HepG2 (cell line): ENCODE results near the gene KIF1B. TPM values are rescaled to one million over a fixed set of nuclear protein-coding genes. Genes with fewer than 3 reads are reported as not detected.

ENCODE experiments used
- ATF7 ChIP-seq, 2 experiments: fragments of 450-650 bp in 1 of 2; sonication (generic) in 1 of 2; formaldehyde crosslinking in 1 of 2; IDR thresholded peaks; 2 replicates each; pipeline versions ENCODE4 v1.4.0 to v1.6.1; 2016 to 2020; ENCODE audit warnings: antibody characterized with exemption in 1 of 2, mild to moderate bottlenecking in 1 of 2, missing genetic modification reagents in 1 of 2
- FIP1L1 ChIP-seq: fragments of 200-400 bp; formaldehyde crosslinking; IDR thresholded peaks from 2 replicates; pipeline ENCODE4 v1.6.1; 2018; ENCODE audit warnings: low read depth, mild to moderate bottlenecking, low read length, moderate library complexity, borderline replicate concordance; ENCODE audit not compliant: insufficient read depth
- FOSL2 ChIP-seq: sonication (generic); formaldehyde crosslinking; IDR thresholded peaks from 2 replicates; pipeline ENCODE4 v1.4.0; 2020; ENCODE audit warnings: missing genetic modification reagents
- IKZF4 ChIP-seq: sonication (generic); formaldehyde crosslinking; IDR thresholded peaks from 2 replicates; pipeline ENCODE4 v1.5.1; 2020; ENCODE audit warnings: borderline replicate concordance, mild to moderate bottlenecking, low read depth, missing genetic modification reagents; ENCODE audit errors: not compliant biosample characterization
- KAT2B ChIP-seq: fragments of 150-350 bp; IDR thresholded peaks from 2 replicates; pipeline ENCODE4 v1.6.1; 2014; ENCODE audit warnings: low read depth, low read length, borderline replicate concordance
- KLF9 ChIP-seq: IDR thresholded peaks from 2 replicates; pipeline ENCODE4 v1.6.1; 2016; ENCODE audit warnings: low read depth
- MED1 ChIP-seq: sonication (generic); formaldehyde crosslinking; IDR thresholded peaks from 2 replicates; pipeline ENCODE4 v1.4.0; 2020; ENCODE audit warnings: missing genetic modification reagents
- NR1H2 ChIP-seq: sonication (generic); formaldehyde crosslinking; IDR thresholded peaks from 2 replicates; pipeline ENCODE4 v1.8.1; 2022; ENCODE audit warnings: low read depth, missing genetic modification reagents, borderline replicate concordance
- PHF20 ChIP-seq: sonication (generic); formaldehyde crosslinking; IDR thresholded peaks from 2 replicates; pipeline ENCODE4 v1.5.0; 2020; ENCODE audit warnings: mild to moderate bottlenecking, missing genetic modification reagents
- SP5 ChIP-seq: IDR thresholded peaks from 2 replicates; pipeline ENCODE4 v1.6.1; 2016; ENCODE audit warnings: low read depth, borderline replicate concordance
- TCF12 ChIP-seq, 2 experiments: fragments of 450-650 bp in 1 of 2; sonication (generic) in 1 of 2; formaldehyde crosslinking in 1 of 2; IDR thresholded peaks; 2 replicates each; pipeline versions ENCODE4 v1.6.1 to v1.8.0; 2017 to 2022; ENCODE audit warnings: antibody characterized with exemption in 1 of 2, mild to moderate bottlenecking in 1 of 2, missing genetic modification reagents in 1 of 2, moderate library complexity in 1 of 2
- ZNF232 ChIP-seq: sonication (generic); formaldehyde crosslinking; IDR thresholded peaks from 2 replicates; pipeline ENCODE4 v1.4.0; 2020; ENCODE audit warnings: missing genetic modification reagents, borderline replicate concordance
- ZNF292 ChIP-seq: sonication (generic); formaldehyde crosslinking; IDR thresholded peaks from 2 replicates; pipeline ENCODE4 v1.8.1; 2022; ENCODE audit warnings: mild to moderate bottlenecking, low read depth, missing genetic modification reagents, borderline replicate concordance
- ZNF317 ChIP-seq: sonication (generic); formaldehyde crosslinking; IDR thresholded peaks from 2 replicates; pipeline ENCODE4 v1.5.0; 2020; ENCODE audit warnings: mild to moderate bottlenecking, missing genetic modification reagents
- ZNF33B ChIP-seq: sonication (generic); formaldehyde crosslinking; IDR thresholded peaks from 2 replicates; pipeline ENCODE4 v1.5.1; 2020; ENCODE audit warnings: mild to moderate bottlenecking, missing genetic modification reagents
- ZNF350 ChIP-seq: sonication (generic); formaldehyde crosslinking; IDR thresholded peaks from 2 replicates; pipeline ENCODE4 v1.4.0; 2020; ENCODE audit warnings: mild to moderate bottlenecking, low read depth, missing genetic modification reagents, borderline replicate concordance
- ZNF747 ChIP-seq: sonication (generic); formaldehyde crosslinking; IDR thresholded peaks from 2 replicates; pipeline ENCODE4 v1.8.1; 2023; ENCODE audit warnings: missing genetic modification reagents, mild to moderate bottlenecking, borderline replicate concordance
- ZNF766 ChIP-seq: sonication (generic); formaldehyde crosslinking; IDR thresholded peaks from 2 replicates; pipeline ENCODE4 v1.5.0; 2020; ENCODE audit warnings: missing genetic modification reagents, borderline replicate concordance
- ZNF780A ChIP-seq: sonication (generic); formaldehyde crosslinking; IDR thresholded peaks from 2 replicates; pipeline ENCODE4 v1.8.0; 2022; ENCODE audit warnings: mild to moderate bottlenecking, missing genetic modification reagents, moderate library complexity
- ZNF816 ChIP-seq: sonication (generic); formaldehyde crosslinking; IDR thresholded peaks from 2 replicates; pipeline ENCODE4 v1.8.0; 2022; ENCODE audit warnings: missing genetic modification reagents, mild to moderate bottlenecking, borderline replicate concordance
- polyA plus RNA-seq, 8 experiments: library from polyadenylated mRNA; depleted of rRNA in 3 of 8; stranded (reverse) in 7 of 8; unstranded in 1 of 8; fragments of >200 nt; fragmentation: Illumina TruSeq in 4 of 8; extraction: Trizol in 4 of 8; gene quantifications; 2 replicates each; pipeline versions ENCODE4 v1.2.1 to v1.2.3, GENCODE V29; 2011 to 2016; ENCODE audit warnings: low read depth in 4 of 8, missing spikeins in 1 of 8, mixed read lengths in 1 of 8; ENCODE audit not compliant: insufficient read depth in 1 of 8
- total RNA-seq, 5 experiments: library from RNA; depleted of rRNA; stranded (reverse); fragments of >200 nt; fragmentation: Illumina TruSeq; extraction: Trizol; gene quantifications; 2 replicates each; pipeline ENCODE4 v1.2.3, GENCODE V29; 2016; ENCODE audit warnings: low read depth in 1 of 5
- TF ChIP-seq, protein P1 (sequence below): sonication (generic); formaldehyde crosslinking; IDR thresholded peaks from 2 replicates; pipeline ENCODE4 v1.8.0; 2022; ENCODE audit warnings: mild to moderate bottlenecking, missing genetic modification reagents
- TF ChIP-seq, protein P2 (sequence below): IDR thresholded peaks from 2 replicates; pipeline ENCODE4 v1.6.1; 2016
- TF ChIP-seq, protein P3 (sequence below): sonication (generic); formaldehyde crosslinking; IDR thresholded peaks from 2 replicates; pipeline ENCODE4 v1.5.1; 2020; ENCODE audit warnings: mild to moderate bottlenecking, missing genetic modification reagents, borderline replicate concordance
- TF ChIP-seq, protein P4 (sequence below): sonication (generic); formaldehyde crosslinking; conservative IDR thresholded peaks from 2 replicates; pipeline ENCODE4 v1.8.0; 2022; ENCODE audit warnings: low read depth, missing genetic modification reagents

The KIF1B gene
- total and polyA plus RNA-seq, 2 of the 13 experiments (the other 11 are each of a cell fraction or from before 2014, with no cell fraction given): 26.7 to 32.5 TPM

DNA sequence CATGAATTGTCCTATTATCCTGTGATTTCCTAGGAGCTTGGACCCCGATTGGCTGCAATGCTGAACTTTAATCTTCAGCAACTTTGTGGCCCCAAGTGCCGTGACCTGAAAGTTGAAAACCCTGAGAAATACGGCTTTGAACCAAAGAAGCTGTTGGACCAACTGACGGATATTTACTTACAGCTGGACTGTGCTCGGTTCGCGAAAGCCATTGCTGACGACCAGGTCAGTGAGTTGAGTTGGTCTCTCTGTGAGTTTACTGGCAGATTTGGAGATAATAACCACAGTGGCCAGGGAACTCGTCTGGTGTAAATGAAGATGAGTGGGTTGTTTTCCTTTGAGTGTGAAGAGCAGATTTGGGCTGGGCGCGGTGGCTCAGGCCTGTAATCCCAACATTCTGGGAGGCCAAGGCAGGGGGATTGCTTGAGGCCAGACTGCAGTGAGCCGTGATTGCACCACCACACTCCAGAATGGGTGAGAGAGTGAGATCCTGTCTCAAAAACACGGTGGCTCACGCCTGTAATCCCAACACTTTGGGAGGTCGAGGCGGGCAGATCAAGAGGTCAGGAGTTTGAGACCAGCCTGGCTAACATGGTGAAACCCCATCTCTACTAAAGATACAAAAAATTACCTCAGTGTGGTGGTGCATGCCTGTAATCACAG is 39.1 kb upstream of the KIF1B start (continued):
- TF ChIP-seq FIP1L1 (no peak), KAT2B (no peak), ZNF747 (CRISPR knock-in tag) (no peak), ZNF232 (CRISPR knock-in tag) (peak; percentile 75; the same call in 1 of the 2 replicates), ATF7 (IDR thresholded peaks at IDR 0.05) (no peak), ATF7 (CRISPR knock-in tag; IDR thresholded peaks at IDR 0.05) (peak; percentile 54; the same call in 1 of the 2 replicates), KLF9 (no peak), ZNF317 (CRISPR knock-in tag) (peak; percentile 60; the same call in 1 of the 2 replicates), PHF20 (CRISPR knock-in tag) (peak; percentile 46), ZNF816 (peak; percentile 20; the same call in 1 of the 2 replicates), ZNF33B (no peak), NR1H2 (CRISPR knock-in tag) (no peak), TCF12 (IDR thresholded peaks at IDR 0.05) (no peak), TCF12 (CRISPR knock-in tag; IDR thresholded peaks at IDR 0.05) (peak; percentile 39; the same call in 1 of the 2 replicates), ZNF766 (CRISPR knock-in tag) (0 out of 2 replicates have a peak, but pooled peaks have one; percentile 29), SP5 (CRISPR knock-in tag) (no peak; the same call in 1 of the 2 replicates), ZNF350 (CRISPR knock-in tag) (peak; percentile 51; the same call in 1 of the 2 replicates), ZNF292 (peak; percentile 77; the same call in 1 of the 2 replicates), ZNF780A (CRISPR knock-in tag) (no peak), FOSL2 (CRISPR knock-in tag) (no peak), IKZF4 (CRISPR knock-in tag) (no peak), MED1 (CRISPR knock-in tag) (peak; percentile 92)
- TF ChIP-seq, protein P1, sequence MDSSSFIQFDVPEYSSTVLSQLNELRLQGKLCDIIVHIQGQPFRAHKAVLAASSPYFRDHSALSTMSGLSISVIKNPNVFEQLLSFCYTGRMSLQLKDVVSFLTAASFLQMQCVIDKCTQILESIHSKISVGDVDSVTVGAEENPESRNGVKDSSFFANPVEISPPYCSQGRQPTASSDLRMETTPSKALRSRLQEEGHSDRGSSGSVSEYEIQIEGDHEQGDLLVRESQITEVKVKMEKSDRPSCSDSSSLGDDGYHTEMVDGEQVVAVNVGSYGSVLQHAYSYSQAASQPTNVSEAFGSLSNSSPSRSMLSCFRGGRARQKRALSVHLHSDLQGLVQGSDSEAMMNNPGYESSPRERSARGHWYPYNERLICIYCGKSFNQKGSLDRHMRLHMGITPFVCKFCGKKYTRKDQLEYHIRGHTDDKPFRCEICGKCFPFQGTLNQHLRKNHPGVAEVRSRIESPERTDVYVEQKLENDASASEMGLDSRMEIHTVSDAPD: peak; percentile 89; the same call in 1 of the 2 replicates
- TF ChIP-seq, protein P2, sequence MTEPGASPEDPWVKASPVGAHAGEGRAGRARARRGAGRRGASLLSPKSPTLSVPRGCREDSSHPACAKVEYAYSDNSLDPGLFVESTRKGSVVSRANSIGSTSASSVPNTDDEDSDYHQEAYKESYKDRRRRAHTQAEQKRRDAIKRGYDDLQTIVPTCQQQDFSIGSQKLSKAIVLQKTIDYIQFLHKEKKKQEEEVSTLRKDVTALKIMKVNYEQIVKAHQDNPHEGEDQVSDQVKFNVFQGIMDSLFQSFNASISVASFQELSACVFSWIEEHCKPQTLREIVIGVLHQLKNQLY (CRISPR knock-in tag): 0 out of 2 replicates have a peak, but pooled peaks have one; percentile 42
- TF ChIP-seq, protein P3, sequence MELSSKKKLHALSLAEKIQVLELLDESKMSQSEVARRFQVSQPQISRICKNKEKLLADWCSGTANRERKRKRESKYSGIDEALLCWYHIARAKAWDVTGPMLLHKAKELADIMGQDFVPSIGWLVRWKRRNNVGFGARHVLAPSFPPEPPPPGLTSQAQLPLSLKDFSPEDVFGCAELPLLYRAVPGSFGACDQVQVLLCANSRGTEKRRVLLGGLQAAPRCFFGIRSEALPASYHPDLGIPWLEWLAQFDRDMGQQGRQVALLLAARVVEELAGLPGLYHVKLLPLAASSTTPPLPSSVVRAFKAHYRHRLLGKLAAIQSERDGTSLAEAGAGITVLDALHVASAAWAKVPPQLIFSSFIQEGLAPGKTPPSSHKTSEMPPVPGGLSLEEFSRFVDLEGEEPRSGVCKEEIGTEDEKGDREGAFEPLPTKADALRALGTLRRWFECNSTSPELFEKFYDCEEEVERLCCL (CRISPR knock-in tag): no peak
- TF ChIP-seq, protein P4, sequence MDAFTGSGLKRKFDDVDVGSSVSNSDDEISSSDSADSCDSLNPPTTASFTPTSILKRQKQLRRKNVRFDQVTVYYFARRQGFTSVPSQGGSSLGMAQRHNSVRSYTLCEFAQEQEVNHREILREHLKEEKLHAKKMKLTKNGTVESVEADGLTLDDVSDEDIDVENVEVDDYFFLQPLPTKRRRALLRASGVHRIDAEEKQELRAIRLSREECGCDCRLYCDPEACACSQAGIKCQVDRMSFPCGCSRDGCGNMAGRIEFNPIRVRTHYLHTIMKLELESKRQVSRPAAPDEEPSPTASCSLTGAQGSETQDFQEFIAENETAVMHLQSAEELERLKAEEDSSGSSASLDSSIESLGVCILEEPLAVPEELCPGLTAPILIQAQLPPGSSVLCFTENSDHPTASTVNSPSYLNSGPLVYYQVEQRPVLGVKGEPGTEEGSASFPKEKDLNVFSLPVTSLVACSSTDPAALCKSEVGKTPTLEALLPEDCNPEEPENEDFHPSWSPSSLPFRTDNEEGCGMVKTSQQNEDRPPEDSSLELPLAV (CRISPR knock-in tag): no peak
